OCI-LY1 (cell line): ENCODE results near the gene GSKIP.

Experiments
- H2AFZ ChIP-seq: fragments of 200-600 bp; sonication (generic), shearing (Covaris generic); 2 replicates; pipeline ENCODE4 v1.6.0; 2014; ENCODE audit warnings: antibody characterized with exemption, mild to moderate bottlenecking, low read length
- H3F3A ChIP-seq: fragments of 200-600 bp; sonication (generic), shearing (Covaris generic); 2 replicates; pipeline ENCODE4 v1.6.0; 2014; ENCODE audit warnings: mild to moderate bottlenecking, antibody characterized with exemption, low read length, moderate library complexity; ENCODE audit not compliant: insufficient read depth
- H3K27ac ChIP-seq: fragments of 200-600 bp; sonication (generic); 2 replicates; pipeline ENCODE4 v1.5.1; 2014; ENCODE audit warnings: low read length, mixed run types, mild to moderate bottlenecking, low read depth; ENCODE audit not compliant: poor library complexity, severe bottlenecking
- H3K27me3 ChIP-seq: fragments of 200-600 bp; sonication (generic); 2 replicates; pipeline ENCODE4 v1.6.0; 2014; ENCODE audit warnings: antibody characterized with exemption, mild to moderate bottlenecking, low read length, moderate library complexity; ENCODE audit not compliant: insufficient read depth
- H3K36me3 ChIP-seq: fragments of 200-600 bp; sonication (generic); 2 replicates; pipeline ENCODE4 v1.6.1; 2014; ENCODE audit warnings: mild to moderate bottlenecking, antibody characterized with exemption, low read length, moderate library complexity, mixed read lengths; ENCODE audit not compliant: insufficient read depth
- H3K4me1 ChIP-seq: fragments of 200-600 bp; sonication (generic); 2 replicates; pipeline ENCODE4 v1.5.1; 2014; ENCODE audit warnings: mild to moderate bottlenecking, low read length, moderate library complexity; ENCODE audit not compliant: insufficient read depth, severe bottlenecking
- H3K4me2 ChIP-seq: fragments of 200-600 bp; sonication (generic), shearing (Covaris generic); 2 replicates; pipeline ENCODE4 v1.6.1; 2014; ENCODE audit warnings: low read length
- H3K4me3 ChIP-seq: fragments of 200-600 bp; sonication (generic); 2 replicates; pipeline ENCODE4 v1.5.1; 2014; ENCODE audit warnings: low read length, low read depth, mild to moderate bottlenecking, mixed read lengths; ENCODE audit not compliant: poor library complexity, severe bottlenecking
- H3K79me2 ChIP-seq: fragments of 200-600 bp; shearing (Covaris generic); 2 replicates; pipeline ENCODE4 v1.6.1; 2016; ENCODE audit warnings: mixed run types, low read length, mixed read lengths; ENCODE audit not compliant: insufficient read depth
- H3K9ac ChIP-seq: fragments of 200-600 bp; sonication (generic), shearing (Covaris generic); 2 replicates; pipeline ENCODE4 v1.6.1; 2014; ENCODE audit warnings: mild to moderate bottlenecking, low read length, mixed read lengths
- H3K9me2 ChIP-seq: fragments of 200-600 bp; sonication (generic), shearing (Covaris generic); 2 replicates; pipeline ENCODE4 v1.6.1; 2014; ENCODE audit warnings: low read depth, mild to moderate bottlenecking, low read length, mixed read lengths
- H3K9me3 ChIP-seq: fragments of 200-600 bp; shearing (Covaris generic); 2 replicates; pipeline ENCODE4 v1.6.1; 2014; ENCODE audit warnings: low read length, mixed read lengths
- H4K20me1 ChIP-seq: fragments of 200-600 bp; sonication (generic), shearing (Covaris generic); 2 replicates; pipeline ENCODE4 v1.6.0; 2016; ENCODE audit warnings: mild to moderate bottlenecking, low read length; ENCODE audit not compliant: insufficient read depth
- CTCF ChIP-seq: fragments of 200-600 bp; sonication (generic), shearing (Covaris generic); IDR thresholded peaks from 2 replicates; pipeline ENCODE4 v1.5.1; 2017; ENCODE audit warnings: mild to moderate bottlenecking, antibody characterized with exemption, low read length, moderate library complexity, mixed read lengths
- EZH2 ChIP-seq: fragments of 200-600 bp; sonication (generic), shearing (Covaris generic); IDR thresholded peaks from 2 replicates; pipeline ENCODE4 v1.8.0; 2017; ENCODE audit warnings: borderline replicate concordance, mixed run types, mild to moderate bottlenecking, antibody characterized with exemption, low read length, moderate library complexity, mixed read lengths

The GSKIP gene

GRCh38 chr14:96391293-96392118 lies 28.2 kb downstream of the GSKIP start:
- H3K27me3 ChIP-seq = no peaks in the 10 kb centered on the region
- no peaks in the 10 kb centered on the region for H3K79me2 ChIP-seq
- no peaks in the 10 kb centered on the region for H4K20me1 ChIP-seq
- no peaks in the 10 kb centered on the region for H3F3A ChIP-seq
- H3K4me1 ChIP-seq = peaks cover 17% of the 10 kb centered on the region
- no peaks in the 10 kb centered on the region for H3K9me3 ChIP-seq
- H3K4me3 ChIP-seq = peak overlapping the region; percentile 78
- TF ChIP-seq CTCF = no peak
- H2AFZ ChIP-seq = no peak overlapping the region
- H3K9ac ChIP-seq = peak overlapping the region; percentile 83
- H3K27ac ChIP-seq = no peak overlapping the region
- H3K36me3 ChIP-seq = no peaks in the 10 kb centered on the region
- H3K9me2 ChIP-seq = no peaks in the 10 kb centered on the region
- H3K4me2 ChIP-seq = peak overlapping the region; percentile 98

- H3K27ac ChIP-seq = no peak overlapping the region
- H3K4me2 ChIP-seq = peak overlapping the region; percentile 80
- H3K4me1 ChIP-seq = peaks cover 17% of the 10 kb centered on the region
- H3K9ac ChIP-seq = peak overlapping the region; percentile 73; the same call in 1 of the 2 replicates
- H4K20me1 ChIP-seq = no peaks in the 10 kb centered on the region
- no peak for TF ChIP-seq EZH2
- no peak for TF ChIP-seq CTCF
- H3K27me3 ChIP-seq = no peaks in the 10 kb centered on the region
- H3F3A ChIP-seq = no peaks in the 10 kb centered on the region
- H3K4me3 ChIP-seq = peak overlapping the region; percentile 78
- H3K9me3 ChIP-seq = no peaks in the 10 kb centered on the region
- no peaks in the 10 kb centered on the region for H3K36me3 ChIP-seq
- no peaks in the 10 kb centered on the region for H3K9me2 ChIP-seq
- no peaks in the 10 kb centered on the region for H3K79me2 ChIP-seq
- no peak overlapping the region for H2AFZ ChIP-seq
Observed at GRCh38 chr14:96393071-96393691, 29.9 kb downstream of the GSKIP start.

DNA sequence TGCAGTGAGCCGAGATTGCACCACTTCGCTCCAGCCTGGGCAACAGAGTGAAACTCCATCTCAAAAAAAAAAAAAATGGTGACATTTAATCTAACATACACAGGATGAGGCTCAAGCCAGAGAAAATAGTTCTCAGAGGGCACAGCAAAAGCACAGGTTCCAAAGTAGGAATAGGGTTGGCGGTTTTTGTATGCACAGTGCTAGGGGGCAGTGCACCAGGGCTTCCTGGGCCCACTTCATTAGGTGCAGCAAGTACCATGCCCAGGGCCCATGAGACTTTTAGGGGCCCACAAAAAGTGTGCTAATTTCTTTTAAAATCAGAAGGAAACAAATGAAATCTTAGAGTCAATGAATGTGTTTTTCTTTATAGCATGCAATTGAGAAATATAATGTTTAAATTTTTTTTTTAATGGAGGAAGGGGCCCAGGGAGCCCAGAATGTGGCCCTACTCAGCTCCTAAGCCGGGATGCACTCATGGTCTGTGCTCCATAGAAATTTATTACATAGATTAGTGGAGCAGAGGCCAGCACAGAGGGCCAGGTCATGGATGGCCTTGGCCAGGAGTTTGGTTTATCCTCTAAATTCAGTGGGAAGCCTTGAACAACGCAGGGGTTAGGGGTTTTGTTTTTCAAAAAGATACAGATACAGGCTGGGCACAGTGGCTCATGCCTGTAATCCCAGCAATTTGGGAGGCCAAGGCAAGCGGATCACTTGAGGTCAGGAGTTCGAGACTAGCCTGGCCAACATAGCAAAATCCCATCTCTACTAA lies 30.9 kb downstream of the GSKIP start:
- Histone ChIP-seq H2AFZ (no peak overlapping the region), H3K79me2 (no peaks in the 10 kb centered on the region), H3K9me2 (no peaks in the 10 kb centered on the region), H3K4me1 (peaks cover 17% of the 10 kb centered on the region), H3K4me3 (no peak overlapping the region), H3K4me2 (no peak overlapping the region), H3K9me3 (no peaks in the 10 kb centered on the region), H3K36me3 (no peaks in the 10 kb centered on the region), H3K9ac (no peak overlapping the region), H3K27me3 (no peaks in the 10 kb centered on the region), H3K27ac (no peak overlapping the region), H4K20me1 (no peaks in the 10 kb centered on the region), H3F3A (no peaks in the 10 kb centered on the region)
- TF ChIP-seq EZH2 (no peak), CTCF (no peak)
